ENCODE data around the gene USP22. TPM values are rescaled to one million over a fixed set of nuclear protein-coding genes. Genes with fewer than 3 reads are reported as not detected.

Gene USP22
- total and polyA plus RNA-seq, 2 of the 8 experiments (the other 6 are each of a cell fraction or from before 2014, with no cell fraction given) = 221 to 316 TPM

- Histone ChIP-seq H3K9me3 (ENCODE audit: insufficient read depth in 2 of 2, low read depth in 1 of 2, low read length in 1 of 2) (no peaks in the 10 kb centered on the region), H2BK15ac (ENCODE audit: low read length) (no peak overlapping the region), H3K14ac (ENCODE audit: insufficient read length) (no peak overlapping the region), H3K23ac (ENCODE audit: insufficient read length) (no peak overlapping the region), H2BK120ac (replicated peaks; ENCODE audit: low read depth, low read length) (no peak overlapping the region), H3K9ac (replicated peaks in 1 of 4; ENCODE audit: extremely low read depth in 1 of 4, low read depth in 3 of 4, low read length in 3 of 4) (no peak overlapping the region), H3K4me2 (ENCODE audit: insufficient read depth in 1 of 2, low read depth in 2 of 2, low read length in 2 of 2) (no peak overlapping the region; a peak in 1 of 4 replicates), H2AFZ (ENCODE audit: low read length) (no peak overlapping the region), H3K27ac (ENCODE audit: low read depth, low read length) (no peak overlapping the region), H3K18ac (ENCODE audit: extremely low read depth, low read length) (no peak overlapping the region), H3K56ac (replicated peaks; ENCODE audit: insufficient read length, low read depth, low read length) (no peak overlapping the region), H3K79me2 (ENCODE audit: control insufficient read depth in 1 of 2, insufficient read depth in 2 of 2, low read length in 2 of 2) (peaks cover 90 to 100% of the 10 kb centered on the region in 2 experiments), H3K27me3 (replicated peaks in 1 of 4; ENCODE audit: control insufficient read depth in 3 of 4, extremely low read depth in 1 of 4, insufficient read depth in 3 of 4, low read length in 3 of 4) (no peaks in the 10 kb centered on the region), H4K8ac (ENCODE audit: extremely low read depth, insufficient read depth, low read length) (no peak overlapping the region), H2BK5ac (ENCODE audit: low read depth, low read length) (no peak overlapping the region), H3K36me3 (ENCODE audit: control insufficient read depth in 2 of 4, insufficient read depth in 4 of 4, low read length in 3 of 4) (peaks cover 11 to 47% (median 33%) of the 10 kb centered on the region in 4 experiments), H4K5ac (ENCODE audit: insufficient read length, low read depth, low read length) (no peak overlapping the region), H2AK5ac (ENCODE audit: low read depth, low read length) (no peak overlapping the region), H3K4me3 (ENCODE audit: extremely low read depth in 1 of 4, insufficient read depth in 2 of 4, low read depth in 3 of 4, low read length in 4 of 4) (no peak overlapping the region), H3K79me1 (ENCODE audit: low read depth, low read length) (peaks cover 15% of the 10 kb centered on the region), H3K4me1 (replicated peaks in 1 of 4; ENCODE audit: control insufficient read depth in 3 of 4, insufficient read depth in 4 of 4, low read length in 3 of 4) (peaks cover 0 to 6% (median 3%) of the 10 kb centered on the region in 4 experiments; a peak in 4 of 7 replicates), H4K91ac (replicated peaks; ENCODE audit: insufficient read length, low read length) (no peak overlapping the region), H4K20me1 (replicated peaks in 1 of 2; ENCODE audit: control insufficient read depth in 1 of 2, insufficient read depth in 2 of 2, low read length in 2 of 2) (peaks cover 59 to 66% of the 10 kb centered on the region in 2 experiments), H3K23me2 (ENCODE audit: low read depth, low read length) (no peaks in the 10 kb centered on the region), H3K4ac (replicated peaks; ENCODE audit: insufficient read length, low read depth, low read length) (no peak overlapping the region), H2BK20ac (ENCODE audit: low read length) (no peak overlapping the region), H2BK12ac (ENCODE audit: low read depth, low read length) (no peak overlapping the region)
- 84% methylated on average over 2 of the region's 2 CpGs; no CpG with 5 or more reads in 1 of the 2 experiments for WGBS, 2 experiments (ENCODE audit: extremely low coverage in 1 of 2, insufficient coverage in 1 of 2, insufficient read length in 1 of 2, insufficient replicate concordance in 2 of 2, low coverage in 1 of 2, low lambda C conversion rate in 2 of 2, missing lambda C conversion rate in 1 of 2)
- no peak for DNase-seq (ENCODE audit: low read depth in 1 of 2, low spot score in 2 of 2)
- ChIA-PET CTCF (ENCODE audit: partially characterized antibody) (no interaction called here), POLR2A (ENCODE audit: partially characterized antibody) (no interaction called here)
- no peak for FAIRE-seq
- TF ChIP-seq TEAD4 (IDR thresholded peaks at IDR 0.05; ENCODE audit: low read depth, low read length) = no peak
- TF ChIP-seq SAP30 (IDR thresholded peaks at IDR 0.05; ENCODE audit: insufficient read depth, insufficient replicate concordance, low read length) = no peak
- no peak for TF ChIP-seq GABPA (IDR thresholded peaks at IDR 0.05; ENCODE audit: borderline replicate concordance, insufficient read depth, low read length)
- no peak for TF ChIP-seq YY1 (IDR thresholded peaks at IDR 0.05; ENCODE audit: low read depth, low read length)
- no peak for TF ChIP-seq RXRA (IDR thresholded peaks at IDR 0.05; ENCODE audit: insufficient read depth, low read depth, low read length)
- TF ChIP-seq CHD1 (IDR thresholded peaks at IDR 0.05; ENCODE audit: low read depth, low read length) = no peak
- TF ChIP-seq SIN3A (conservative IDR thresholded peaks at IDR 0.05 in 1 of 2, IDR thresholded peaks at IDR 0.05 in 1 of 2; ENCODE audit: low read depth in 1 of 2, low read length in 2 of 2) = no peak
- no peak for TF ChIP-seq USF2 (IDR thresholded peaks at IDR 0.05; ENCODE audit: low read length)
- TF ChIP-seq RFX5 (IDR thresholded peaks at IDR 0.05; ENCODE audit: borderline replicate concordance, low read depth, low read length) = no peak
- no peak for TF ChIP-seq SRF (IDR thresholded peaks at IDR 0.05; ENCODE audit: low read depth, low read length)
- TF ChIP-seq SP1 (IDR thresholded peaks at IDR 0.05; ENCODE audit: low read depth, low read length) = no peak
- TF ChIP-seq HDAC6 (IDR thresholded peaks at IDR 0.05; ENCODE audit: low read depth, low read length) = no peak
- no peak for TF ChIP-seq NANOG (IDR thresholded peaks at IDR 0.05; ENCODE audit: insufficient read depth, low read depth, low read length, poor library complexity, severe bottlenecking)
These were observed 13.3 kb downstream of the USP22 start for GRCh38 chr17:21029515-21029914.

Measured in H1 (cell line).